TTC549 (cell line): ENCODE results near the gene GAB1.

Source experiments
- FAIRE-seq: peaks from 2 replicates; lab custom pipeline; 2012; peaks lifted over from hg19 to GRCh38; lab: Jason Lieb, UNC

GAB1 gene

DNA sequence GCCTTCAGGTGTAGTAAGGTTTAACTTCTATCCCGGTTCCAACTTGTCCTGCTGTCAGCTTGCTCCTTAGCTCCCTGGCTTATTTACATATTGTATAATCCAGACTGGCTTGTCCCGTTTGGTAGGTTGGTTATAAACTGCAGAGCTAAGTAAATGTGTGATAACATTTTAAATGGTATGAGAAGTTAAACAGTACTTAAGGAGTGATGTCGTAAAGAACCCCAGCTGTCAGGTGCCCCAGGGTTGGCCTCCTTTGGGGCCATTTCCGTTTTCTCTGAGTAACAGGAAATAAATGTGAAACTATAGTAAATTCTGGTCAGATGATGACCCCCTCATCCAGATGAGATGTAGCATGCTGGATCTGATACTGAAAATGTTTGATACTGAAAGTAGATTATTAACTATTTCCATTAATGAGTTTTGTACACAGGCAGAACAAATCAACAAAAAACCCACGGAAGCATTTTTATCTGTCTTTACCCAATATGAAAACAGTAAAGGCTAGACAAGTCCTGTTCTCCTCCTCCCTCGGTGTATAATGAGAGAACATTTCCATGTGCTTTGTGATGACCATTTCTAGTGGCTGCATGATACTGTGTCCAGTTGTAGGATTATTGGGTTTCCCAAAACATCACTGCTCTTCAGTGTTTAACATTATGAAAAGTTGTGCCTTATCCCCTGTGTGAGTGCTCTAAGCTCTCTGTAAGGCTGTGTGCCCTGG, 22.4 kb downstream of the GAB1 start:
- no peak for FAIRE-seq

DNA sequence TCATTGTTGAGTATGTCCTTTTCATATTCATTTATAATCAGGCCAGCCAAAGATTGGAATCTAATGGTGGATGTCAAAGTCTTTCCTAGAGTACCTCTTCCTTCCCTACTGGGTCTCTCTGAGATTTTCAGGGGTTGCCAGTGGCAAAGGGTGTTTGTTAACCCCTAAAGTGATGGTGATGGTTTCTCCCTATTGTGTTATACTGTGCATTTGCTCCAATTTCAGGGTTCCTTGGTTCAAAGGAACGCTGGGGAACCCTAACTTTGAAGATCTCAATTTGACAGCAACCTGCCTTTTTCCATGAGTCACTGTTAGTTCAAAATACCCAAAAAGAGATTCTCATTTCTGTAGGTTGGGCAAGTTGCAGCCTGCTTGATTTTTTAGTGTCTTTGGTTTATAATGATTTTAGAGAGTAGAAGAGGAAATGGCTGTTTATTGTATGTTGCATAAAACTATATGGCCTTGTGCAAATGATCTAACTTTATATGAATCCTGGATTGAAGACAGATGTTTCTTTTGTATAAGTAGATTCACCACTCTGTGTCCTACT, 23.0 kb downstream of the GAB1 start:
- FAIRE-seq, result no peak

DNA sequence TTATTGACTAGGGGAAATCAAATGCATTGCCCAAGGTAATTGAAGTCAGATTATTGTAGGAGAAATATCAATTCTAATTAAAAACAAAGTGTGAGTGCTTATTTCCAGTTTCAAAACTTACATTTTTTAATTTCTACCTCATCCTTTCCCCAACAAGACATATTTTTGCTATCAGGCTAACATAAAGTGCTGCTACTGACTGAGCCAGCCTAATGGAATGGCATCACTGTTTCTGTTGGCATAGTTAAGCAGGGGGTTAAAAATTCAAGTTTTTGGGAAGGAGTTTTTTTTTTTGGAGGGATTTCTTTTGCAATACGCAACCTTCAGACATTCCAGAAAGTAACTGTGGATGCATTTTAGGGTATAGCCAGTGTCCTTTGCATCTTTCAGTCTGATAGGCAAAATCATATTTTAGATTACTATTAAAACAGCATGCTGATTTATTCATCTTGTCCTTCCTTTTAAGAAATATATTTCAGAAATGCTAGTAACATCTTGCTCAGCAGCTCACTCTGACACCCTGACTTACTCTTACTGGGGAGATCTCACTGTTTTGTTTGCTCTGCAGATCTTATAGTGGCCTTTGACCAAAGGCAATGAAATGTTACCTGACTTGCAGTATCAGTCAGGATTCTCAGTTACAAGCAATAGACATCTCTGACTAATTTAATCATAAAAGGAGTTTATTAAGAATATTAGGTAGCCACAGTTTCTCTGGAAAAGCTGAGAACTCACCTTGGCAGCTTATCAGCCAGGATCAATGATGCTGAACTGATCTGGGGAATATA, 24.4 kb downstream of the GAB1 start:
- no peak for FAIRE-seq

DNA sequence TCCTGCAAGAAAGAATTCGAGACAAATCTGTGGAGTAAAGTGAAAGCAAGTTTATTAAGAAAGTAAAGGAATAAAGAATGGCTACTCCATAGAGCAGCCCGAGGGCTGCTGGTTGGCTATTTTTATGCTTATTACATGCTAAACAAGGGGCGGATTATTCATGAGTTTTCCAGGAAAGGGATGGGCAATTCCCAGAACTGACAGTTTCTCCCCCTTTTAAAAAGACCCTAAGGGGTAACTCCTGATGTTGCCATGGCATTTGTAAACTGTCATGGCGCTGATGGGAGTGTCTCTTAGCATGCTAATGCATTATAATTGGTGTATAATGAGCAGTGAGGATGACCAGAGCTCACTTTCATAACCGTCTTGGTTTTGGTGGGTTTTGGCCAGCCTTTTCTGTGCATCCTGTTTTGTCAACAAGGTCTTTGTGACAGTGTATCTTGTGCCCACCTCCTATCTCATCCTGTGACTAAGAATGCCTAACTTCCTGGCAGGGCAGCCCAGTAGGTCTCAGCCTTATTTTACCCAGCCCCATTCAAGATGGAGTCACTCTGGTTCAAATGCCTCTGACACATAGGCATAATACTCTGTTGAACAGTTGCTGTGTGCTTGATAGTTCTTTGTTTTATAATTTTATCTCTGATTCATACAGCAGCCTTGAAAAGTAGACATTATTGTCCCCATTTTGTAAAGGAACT, 25.8 kb downstream of the GAB1 start:
- no peak for FAIRE-seq

DNA sequence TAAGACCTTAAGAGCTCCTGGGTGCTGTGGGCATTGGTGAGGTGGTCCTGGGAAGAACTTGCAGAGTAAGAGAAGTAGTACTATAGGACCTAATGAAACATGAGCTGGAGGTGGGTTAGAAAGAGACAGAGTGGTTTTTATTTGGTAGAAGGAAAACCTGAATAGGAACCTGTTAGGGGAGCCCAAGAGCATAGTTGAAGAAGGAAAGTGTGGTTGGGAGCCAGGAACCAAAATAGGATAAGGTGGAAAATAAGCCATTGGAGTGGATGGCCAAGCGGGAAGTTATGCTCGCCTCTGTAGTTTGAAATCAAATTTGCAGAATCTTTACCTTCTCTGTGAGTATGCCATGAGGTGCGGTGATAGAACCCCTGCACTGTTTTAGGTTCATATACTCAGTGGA, 26.7 kb downstream of the GAB1 start:
- no peak for FAIRE-seq

DNA sequence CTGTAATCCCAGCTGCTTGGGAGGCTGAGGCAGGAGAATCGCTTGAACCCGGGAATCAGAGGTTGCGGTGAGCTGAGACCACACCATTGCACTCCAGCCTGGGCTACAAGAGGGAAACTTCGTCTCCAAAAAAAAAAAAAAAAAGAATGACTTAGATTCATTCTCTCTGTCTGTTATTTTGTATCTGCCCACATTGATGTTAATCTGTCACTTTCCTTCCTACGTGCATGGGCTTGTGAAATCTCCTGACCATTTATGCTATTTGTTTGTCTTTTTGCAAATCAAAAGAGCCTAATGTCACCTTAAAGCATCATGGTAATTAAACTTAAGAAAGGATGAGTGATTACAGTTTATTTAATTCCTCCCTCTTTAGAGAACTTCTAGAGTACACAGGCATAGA, 27.4 kb downstream of the GAB1 start:
- FAIRE-seq, result no peak

DNA sequence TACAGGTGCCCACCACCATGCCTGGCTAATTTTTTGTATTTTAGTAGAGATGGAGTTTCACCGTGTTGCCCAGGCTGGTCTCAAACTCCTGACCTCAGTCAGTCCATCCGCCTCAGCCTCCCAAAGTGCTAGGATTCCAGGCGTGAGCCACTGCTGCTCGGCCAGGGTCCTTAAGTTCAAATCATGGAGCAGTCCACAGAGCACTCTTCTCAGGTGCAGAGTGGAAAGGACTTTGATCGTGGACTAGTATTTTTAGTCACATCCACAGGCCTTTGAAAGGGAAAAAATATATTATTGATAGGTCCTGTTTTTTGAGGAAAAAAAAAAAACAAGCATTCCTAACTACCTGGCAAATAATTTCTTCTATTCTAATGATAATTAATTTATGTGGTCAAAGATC, 31.2 kb downstream of the GAB1 start:
- FAIRE-seq, result no peak

DNA sequence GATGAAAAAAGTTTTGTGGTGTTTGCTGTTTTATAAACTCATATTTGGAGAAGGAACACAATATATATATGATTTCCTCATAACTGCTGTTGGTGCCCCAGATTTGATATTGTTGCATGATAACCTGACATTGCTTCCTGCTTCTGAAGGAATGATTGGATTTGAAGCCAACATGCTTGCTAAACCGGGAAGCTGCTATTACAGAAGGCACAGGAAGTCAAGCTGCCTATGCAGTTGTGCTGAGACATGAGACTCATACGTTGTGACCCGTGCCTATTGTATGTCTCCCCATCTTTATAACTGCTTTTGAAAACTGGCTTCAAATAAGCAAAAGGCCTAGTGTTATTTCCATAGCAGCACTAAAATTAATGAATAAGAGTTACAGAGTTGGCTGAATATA, 32.9 kb downstream of the GAB1 start:
- FAIRE-seq, result no peak

DNA sequence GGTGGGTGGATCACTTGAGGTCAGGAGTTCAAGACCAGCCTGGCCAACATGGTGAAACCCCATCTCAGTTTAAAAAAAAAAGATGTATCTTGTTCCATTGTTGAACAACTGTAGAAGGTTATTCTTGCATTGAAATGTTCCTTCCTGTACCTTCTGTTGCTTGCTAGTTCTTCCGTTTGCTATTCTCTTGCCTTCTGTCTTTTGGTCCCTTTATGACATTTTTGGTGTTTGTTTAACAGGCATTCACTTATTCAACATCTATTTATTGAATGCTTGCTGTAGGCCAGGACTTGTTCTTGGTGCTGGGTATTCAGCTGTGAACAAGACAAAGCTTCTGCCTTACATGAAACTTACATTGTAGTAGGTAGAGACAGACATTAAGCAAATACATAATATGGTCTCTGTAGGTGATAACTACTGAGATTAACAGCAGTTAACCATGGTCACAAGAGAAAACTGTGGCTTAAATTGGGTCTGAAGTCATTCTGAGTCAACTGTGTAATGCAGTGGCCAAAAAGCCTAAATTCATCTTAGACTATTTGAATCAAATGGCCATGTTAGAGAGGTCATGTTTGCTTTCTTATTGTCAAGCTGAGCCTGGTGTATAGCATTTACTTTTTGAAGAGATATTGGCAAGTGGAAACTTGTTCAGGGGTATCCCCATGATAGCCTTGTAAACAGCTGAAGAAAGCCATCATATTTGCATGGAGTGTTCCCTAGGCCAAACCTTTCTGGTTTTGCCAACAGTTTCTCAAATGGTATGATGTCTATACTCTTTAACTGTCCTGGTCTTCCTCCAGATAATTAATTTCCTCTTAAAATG, 35.6 kb downstream of the GAB1 start:
- no peak for FAIRE-seq

DNA sequence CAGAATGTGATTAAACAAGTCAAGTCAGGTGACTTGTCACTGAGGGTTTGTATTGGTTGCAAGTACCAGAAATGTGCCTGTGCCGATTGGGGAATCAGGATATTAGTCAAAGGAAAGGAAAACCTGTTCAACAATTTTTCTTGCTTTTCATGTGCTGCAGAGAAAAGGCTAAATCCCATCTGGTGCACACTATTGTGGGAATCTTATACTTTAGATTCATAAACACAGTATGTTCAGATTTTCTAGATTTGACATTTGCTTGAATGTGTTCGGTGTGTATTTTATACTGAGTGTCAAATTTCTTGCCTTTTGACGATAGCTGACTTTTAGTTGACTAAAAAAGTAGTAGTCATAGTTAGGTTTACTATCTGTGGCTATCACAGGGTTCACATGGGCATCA, 37.6 kb downstream of the GAB1 start:
- no peak for FAIRE-seq

DNA sequence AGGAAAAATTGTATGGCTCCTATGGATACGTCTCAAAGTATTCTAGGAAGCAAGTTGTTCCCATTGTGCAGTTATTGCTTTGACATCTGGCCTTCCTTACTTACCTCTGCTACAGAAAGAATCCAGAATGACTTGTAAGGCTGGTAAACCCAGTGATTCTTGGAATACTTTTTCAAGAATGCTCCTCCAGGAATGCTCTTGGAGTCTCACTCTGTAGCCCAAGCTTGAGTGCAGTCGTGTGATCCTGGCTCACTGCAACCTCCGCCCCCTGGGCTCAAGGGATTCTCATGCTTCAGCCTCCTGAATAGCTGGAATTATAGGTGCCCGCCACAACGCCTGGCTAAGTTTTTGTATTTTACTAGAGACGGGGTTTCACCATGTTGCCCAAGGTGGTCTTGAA, 38.1 kb downstream of the GAB1 start:
- no peak for FAIRE-seq

DNA sequence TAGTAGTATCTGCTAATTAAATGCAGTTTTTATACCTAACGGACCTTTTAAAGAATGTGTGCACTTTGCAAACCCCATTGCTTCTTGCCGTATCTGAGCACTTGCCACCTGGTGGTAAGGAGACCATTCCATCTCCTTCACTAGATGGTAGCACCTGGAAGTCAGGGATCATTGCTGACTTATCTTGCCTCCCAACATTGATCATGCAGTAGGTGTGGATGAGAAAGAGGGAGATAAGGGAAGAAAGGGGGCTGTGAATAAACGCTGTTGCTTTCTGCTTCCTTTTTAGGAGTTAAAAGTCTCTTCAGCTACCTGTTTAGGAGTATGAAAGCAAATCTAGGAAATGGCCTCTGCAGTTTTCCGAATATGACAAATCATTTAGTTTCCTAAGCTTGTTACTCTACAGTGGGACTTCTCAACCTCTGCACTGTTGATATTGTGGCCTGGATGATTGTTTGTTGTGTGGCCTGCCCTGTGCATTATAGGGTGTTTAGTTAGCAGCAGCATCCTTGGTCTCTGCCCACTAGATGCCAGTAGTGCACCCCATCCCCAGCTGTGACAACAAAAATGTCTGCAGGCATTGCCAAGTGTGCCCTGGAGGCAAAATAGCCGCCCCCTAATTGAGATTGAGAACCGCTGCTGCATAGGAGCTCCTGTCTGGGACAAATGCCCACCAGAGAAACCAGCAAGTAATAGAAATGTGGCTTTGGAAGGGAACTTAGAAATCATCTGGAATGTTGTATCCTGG, 38.8 kb downstream of the GAB1 start:
- no peak for FAIRE-seq

DNA sequence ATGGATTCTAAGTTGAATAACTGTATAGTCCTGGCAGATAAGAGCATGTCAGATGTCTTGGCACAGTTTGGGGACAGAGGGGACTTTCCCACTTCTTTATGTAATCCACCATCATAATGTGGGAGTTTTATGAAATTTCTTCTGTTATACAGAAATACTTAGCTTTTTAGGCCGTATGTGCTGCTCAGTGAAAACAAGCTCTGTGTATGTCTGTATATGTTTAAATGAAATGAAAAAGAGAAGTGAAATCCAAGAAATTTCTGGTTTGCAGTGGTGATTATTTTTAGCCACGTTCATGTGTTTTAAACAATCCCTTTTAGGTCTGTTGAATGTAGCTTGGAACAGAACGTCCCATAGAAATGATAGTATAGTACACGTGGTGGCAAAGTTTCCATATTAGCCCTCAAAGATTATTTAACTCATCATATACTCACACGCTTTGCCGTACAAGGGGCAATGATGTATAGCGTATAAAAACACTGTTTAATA, 41.0 kb downstream of the GAB1 start:
- FAIRE-seq, result no peak

DNA sequence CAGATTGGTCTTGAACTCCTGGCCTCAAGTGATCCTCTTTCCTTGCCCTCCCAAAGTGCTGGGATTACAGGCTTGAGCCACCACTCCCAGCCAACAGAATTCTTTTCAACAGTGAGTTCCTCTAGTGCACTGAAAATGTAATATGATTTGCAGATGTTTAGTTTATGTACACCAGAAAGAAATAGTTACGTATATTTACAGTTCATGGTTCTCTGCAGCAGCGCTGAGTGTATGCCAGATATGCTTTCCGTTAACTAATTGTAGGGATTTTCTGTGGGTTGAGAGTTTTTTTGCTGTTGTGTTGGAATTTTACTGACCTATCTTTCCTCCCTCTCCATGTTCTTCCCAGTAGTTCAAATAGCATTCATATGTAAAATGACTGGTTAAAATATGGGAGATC, 44.0 kb downstream of the GAB1 start:
- no peak for FAIRE-seq

DNA sequence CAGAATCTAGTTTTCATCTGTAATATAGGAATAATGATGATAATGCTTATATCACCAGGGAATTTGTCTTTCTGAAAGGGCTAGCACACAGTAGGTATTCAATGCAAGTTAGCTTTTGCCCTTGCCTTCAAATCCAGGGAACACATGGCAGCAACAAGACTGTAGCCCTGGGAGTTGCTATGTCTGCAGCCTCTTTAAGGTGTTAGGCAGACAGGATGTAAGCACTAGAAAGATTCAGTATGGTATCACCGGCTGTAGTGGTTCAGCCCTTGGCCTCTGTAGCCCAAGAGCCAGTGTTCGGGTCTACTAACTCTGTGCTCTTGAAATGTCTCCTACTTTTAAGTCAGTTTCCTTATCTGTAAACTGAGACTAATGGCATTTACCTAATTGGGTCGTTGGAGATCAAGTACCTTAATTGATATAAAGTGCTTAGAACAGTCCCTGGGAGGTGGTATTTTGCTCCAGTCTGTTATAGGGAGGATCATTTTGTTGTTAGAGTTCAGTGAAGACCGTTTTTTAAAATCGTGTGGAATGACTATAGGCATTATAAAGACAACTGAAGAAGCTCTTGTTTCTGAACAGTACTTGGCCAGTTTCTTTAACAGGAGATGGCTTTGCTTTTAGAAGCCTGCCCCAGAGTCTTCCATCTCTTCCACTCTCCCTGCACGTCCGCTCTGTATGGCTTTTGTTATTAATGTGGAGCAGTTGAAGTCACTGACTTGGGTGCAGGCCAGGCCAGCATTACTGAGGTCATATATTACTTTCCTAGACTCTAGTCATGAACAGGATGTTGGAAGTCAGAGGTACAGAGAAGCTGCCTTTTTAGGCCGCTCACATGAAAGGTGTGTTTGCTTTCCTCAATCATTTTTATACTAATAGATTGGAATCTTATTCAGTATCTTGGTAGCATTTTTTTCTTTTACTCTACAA, 44.8 kb downstream of the GAB1 start:
- no peak for FAIRE-seq

DNA sequence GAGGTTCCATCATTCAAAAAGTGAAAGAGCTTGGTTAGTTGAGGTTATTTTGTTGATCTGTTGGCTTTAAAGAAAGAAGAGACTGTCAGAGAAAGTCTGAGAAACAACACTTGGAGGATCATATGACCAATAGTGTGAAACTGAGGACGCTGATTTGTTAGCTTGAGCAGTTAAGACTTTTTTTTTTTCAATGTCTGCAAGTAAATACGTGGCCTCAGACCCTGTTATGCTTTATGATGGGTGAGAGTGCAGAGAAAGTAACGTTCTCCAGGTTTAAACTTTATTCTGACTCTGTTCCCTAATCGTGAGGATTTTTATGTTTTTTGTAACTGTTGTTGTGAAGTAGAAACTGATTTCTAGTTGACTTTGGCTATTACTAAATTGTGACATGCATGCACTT, 45.9 kb downstream of the GAB1 start:
- FAIRE-seq, result no peak

DNA sequence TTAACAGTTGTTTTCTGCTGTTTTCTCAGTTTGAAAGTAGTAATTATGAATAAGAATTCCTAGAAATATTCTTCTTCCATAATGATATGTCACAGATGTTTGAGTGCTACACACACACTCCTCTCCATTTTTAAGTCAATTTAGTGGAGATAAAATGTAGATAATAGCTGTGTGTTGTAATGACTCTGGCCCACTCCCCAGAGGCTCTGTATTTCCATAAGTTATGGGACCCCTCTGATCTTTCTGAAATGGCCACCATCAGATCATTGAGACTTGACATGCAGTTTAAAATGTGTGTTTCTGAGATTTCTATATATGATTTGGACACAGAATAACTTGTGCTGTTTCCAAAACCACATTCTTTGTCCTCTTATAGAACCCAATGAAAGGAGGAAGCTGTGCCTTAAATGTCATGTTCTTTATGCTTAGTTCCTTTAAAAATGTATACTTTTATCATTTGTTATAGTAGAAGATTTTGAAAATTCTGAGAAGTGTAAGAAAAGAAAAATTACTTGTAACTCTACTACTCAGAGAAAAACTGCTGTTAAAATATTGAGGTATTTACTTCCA, 46.4 kb downstream of the GAB1 start:
- FAIRE-seq, result no peak

DNA sequence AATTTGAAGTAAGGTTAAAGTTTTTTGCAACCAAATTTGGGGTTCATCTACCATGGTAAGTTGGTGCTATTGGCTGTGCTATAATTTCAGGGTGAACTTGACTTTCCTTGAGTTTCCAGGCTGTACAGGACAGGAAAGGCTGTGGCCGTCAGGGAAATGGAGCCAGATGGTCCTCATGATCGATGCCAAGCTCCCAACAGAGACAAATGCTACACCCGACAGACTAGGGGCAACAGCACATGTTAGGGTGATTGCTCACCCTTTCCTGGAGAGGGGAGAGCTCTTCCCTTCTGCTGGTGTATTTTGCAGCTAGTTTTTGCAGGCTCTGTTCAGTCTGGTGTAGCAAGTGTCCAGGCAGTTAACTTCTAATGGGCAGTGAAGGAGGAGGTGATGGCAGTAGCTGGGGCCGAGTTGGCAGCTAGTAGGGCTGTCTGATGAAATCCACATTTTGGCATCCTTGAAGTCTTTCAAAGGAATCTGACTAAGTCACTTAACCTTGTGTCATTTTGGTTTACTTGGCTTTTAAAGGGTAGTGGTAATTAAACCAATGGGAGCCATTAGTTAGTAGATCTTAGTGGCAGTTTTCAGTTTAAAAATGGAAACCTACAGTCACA, 47.8 kb downstream of the GAB1 start:
- FAIRE-seq, result no peak

DNA sequence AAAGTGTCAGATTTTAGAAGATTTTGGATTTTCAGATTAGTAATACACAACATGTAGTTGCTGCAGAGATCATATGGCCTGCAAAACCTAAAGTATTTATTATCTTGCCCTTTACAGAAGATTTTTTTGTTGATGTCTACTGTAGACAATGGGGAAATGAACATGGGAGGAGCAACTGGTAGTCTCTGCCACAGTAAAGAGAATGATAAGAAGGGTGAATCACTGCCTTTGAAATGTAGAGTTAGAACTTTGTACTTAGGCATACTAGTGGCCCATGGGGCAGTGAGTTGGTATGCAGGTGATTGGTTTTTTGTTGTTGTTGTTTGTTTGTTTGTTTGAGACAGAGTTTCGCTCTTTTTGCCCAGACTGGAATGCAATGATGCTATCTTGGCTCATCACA, 50.1 kb downstream of the GAB1 start:
- FAIRE-seq, result no peak
